AG08396 (cell line): ENCODE measurements around the gene CNTNAP5.

Source experiments
- DNase-seq: peaks from one replicate; pipeline ENCODE4 v3.0.0; 2012; ENCODE audit warnings: low spot score, mixed read lengths

Gene CNTNAP5

GRCh38 chr2:124063596-124063995 is 38.5 kb downstream of the CNTNAP5 start:
- no peak for DNase-seq

- DNase-seq = no peak
These were observed 40.5 kb downstream of the CNTNAP5 start for GRCh38 chr2:124065636-124066035.

GRCh38 chr2:124066776-124067175 is 41.7 kb downstream of the CNTNAP5 start:
- no peak for DNase-seq

- no peak for DNase-seq
These were observed 54.0 kb downstream of the CNTNAP5 start for GRCh38 chr2:124079045-124079444.

GRCh38 chr2:124080281-124081153 is 55.4 kb downstream of the CNTNAP5 start:
- DNase-seq = no peak

GRCh38 chr2:124081154-124081716 is 56.1 kb downstream of the CNTNAP5 start:
- DNase-seq = no peak

GRCh38 chr2:124088616-124089015 is 63.5 kb downstream of the CNTNAP5 start:
- DNase-seq = no peak

- no peak for DNase-seq
These were observed 66.6 kb downstream of the CNTNAP5 start for GRCh38 chr2:124091721-124092120.

- no peak for DNase-seq
These were observed 67.6 kb downstream of the CNTNAP5 start for GRCh38 chr2:124092651-124093050.

GRCh38 chr2:124104914-124105313 is 79.8 kb downstream of the CNTNAP5 start:
- no peak for DNase-seq

- DNase-seq = no peak
These were observed 87.1 kb downstream of the CNTNAP5 start for GRCh38 chr2:124112206-124112605.

GRCh38 chr2:124112966-124113365 is 87.9 kb downstream of the CNTNAP5 start:
- no peak for DNase-seq

- DNase-seq = no peak
These were observed 95.2 kb downstream of the CNTNAP5 start for GRCh38 chr2:124120246-124120645.

- no peak for DNase-seq
These were observed 96.0 kb downstream of the CNTNAP5 start for GRCh38 chr2:124121106-124121505.

- DNase-seq = no peak
These were observed 96.7 kb downstream of the CNTNAP5 start for GRCh38 chr2:124121760-124122275.

GRCh38 chr2:124122340-124122739 is 97.3 kb downstream of the CNTNAP5 start:
- DNase-seq = no peak

GRCh38 chr2:124131276-124131675 is 106.2 kb downstream of the CNTNAP5 start:
- DNase-seq = no peak

- DNase-seq = no peak
These were observed 111.0 kb downstream of the CNTNAP5 start for GRCh38 chr2:124136110-124136509.

- DNase-seq = no peak
These were observed 113.0 kb downstream of the CNTNAP5 start for GRCh38 chr2:124138076-124138475.

GRCh38 chr2:124145982-124146381 is 120.9 kb downstream of the CNTNAP5 start:
- no peak for DNase-seq

- DNase-seq = no peak
These were observed 122.5 kb downstream of the CNTNAP5 start for GRCh38 chr2:124147552-124147951.

- no peak for DNase-seq
These were observed 124.5 kb downstream of the CNTNAP5 start for GRCh38 chr2:124149571-124149970.

GRCh38 chr2:124151691-124152090 is 126.6 kb downstream of the CNTNAP5 start:
- no peak for DNase-seq
